Measurements from ENCODE around the gene MRPL48.

- TF ChIP-seq CTCF (IDR thresholded peaks at IDR 0.05) (no peak), EP300 (IDR thresholded peaks at IDR 0.05) (no peak), POLR2A (IDR thresholded peaks at IDR 0.05) (no peak)
These were observed 50.9 kb downstream of the MRPL48 start for GRCh38 chr11:73838443-73839122.
